Left renal cortex interstitium (tissue), 4 donors: Measurements from ENCODE around the gene UPK3B. TPM values are rescaled to one million over a fixed set of nuclear protein-coding genes. Genes with fewer than 3 reads are reported as not detected.
"Not testable (repeated sequence)": the region's sequence is repeated elsewhere in the genome, so short reads cannot be mapped to it uniquely, and the experiment has no call there.

Source experiments
- DNase-seq, 4 donors: peaks; one replicate each; pipeline ENCODE4 v3.0.0-alpha.2; 2013; ENCODE audit warnings: low read depth in 4 of 4, low spot score in 2 of 4, missing footprints in 1 of 4
- polyA plus RNA-seq, 4 donors: library from polyadenylated mRNA; unstranded; fragments of 120-200 nt; gene quantifications; one replicate each; pipeline ENCODE4 v1.2.1, GENCODE V29; 2013; ENCODE audit not compliant: insufficient read length in 4 of 4

The UPK3B gene
- 1 to 10 TPM; 2.2 to 4.2 (median 2.6) TPM for polyA plus RNA-seq

DNA sequence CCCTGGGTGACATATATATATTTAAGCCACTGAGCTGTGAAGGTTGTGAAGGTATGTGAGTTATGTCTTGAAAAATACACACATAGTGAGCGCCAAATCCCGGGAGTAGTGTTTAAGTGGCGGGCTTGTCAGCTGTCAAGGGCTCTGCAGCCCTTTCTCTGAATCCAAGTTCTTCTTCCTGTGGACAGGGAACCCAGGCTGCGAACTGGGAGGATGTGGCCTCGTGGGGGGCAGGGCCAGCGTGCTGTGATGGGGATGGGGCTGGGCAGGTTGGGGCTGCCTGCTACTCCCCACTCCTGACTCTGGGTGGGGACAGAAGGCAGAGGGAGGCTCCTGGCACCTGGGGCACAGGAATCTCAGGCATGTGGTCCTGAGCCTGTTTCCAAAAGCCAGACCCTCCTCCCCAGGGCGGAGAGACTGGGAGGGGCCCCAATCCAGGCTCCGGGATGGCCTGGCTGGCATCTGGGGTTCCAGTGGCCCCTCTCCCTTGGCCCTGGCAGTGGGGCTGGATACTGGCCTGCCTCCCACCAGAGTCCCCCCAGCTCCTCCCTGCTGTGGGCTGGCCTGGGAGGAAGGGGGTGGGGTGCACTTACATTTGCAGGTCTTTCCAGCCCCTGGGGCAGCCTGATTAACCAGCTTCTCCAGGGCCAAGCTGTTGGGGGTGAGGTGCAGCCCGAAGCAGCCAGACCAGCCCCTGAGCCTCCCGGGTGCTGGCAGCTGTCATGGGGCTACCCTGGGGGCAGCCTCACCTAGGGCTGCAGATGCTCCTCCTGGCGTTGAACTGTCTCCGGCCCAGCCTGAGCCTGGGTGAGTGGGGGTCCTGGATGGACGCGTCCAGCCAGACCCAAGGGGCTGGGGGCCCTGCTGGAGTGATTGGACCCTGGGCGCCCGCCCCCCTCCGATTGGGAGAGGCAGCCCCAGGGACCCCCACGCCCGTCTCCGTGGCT is at the start of gene UPK3B:
Gene UPK3B, plus strand, starts transcription at position 622 of the 947 bp plus-strand sequence. Its CDS starts 101 bp downstream, at position 723.
- DNase-seq, result no peak

DNA sequence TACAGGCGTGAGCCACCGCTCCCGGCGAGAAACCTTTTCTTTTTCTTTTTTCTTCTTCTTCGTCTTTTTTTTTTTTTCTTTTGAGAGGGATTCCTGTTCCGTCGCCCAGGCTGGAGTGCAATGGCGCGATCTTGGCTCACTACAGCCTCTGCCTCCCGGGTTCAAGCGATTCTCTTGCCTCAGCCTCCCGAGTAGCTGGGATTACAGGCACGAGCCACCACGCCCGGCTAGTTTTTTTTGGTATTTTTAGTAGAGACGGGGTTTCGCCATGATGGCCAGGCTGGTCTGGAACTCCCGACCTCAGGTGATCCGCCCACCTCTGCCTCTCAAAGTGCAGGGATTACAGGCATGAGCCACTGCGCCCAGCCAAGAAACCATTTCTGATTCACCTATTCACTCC is 49.6 kb upstream of the UPK3B start:
- DNase-seq, result not testable (repeated sequence)

DNA sequence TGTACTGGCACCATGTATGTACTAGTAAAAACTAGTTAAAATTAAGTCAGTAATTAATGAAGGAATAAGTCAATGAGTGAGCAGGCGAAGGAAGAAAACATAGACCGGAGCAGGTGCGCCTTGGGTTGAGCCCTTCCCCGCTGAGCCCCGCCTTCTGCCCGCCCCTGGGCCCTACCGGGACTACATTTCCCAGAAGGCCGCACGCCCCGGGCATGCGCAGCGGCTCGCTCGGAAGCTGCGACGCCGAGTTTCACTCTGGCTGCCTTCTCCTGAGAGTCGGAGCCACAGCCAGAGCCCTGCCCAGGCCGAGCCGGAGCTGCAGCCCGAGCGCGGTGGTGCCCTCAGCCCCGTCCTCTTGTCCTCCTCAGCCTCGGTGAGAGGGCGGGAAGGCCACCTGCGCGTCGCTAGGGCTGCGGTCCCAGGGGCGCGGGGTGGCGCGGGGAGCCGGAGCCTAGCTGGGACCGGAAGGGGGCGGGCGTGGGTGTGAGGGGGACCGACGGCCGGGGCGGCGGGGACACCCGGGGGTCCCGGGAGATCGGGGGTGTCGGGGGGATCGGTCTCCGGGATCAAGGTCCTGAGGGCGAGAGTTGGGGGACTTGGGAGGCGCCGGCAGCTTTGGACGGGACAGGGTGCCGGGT is 48.8 kb upstream of the UPK3B start, which contains the start of gene DTX2:
Gene DTX2, plus strand, starts transcription at position 246 of the 638 bp plus-strand sequence. CDS start 18,801 bp downstream, outside the sequence.
- not testable (repeated sequence) for DNase-seq

DNA sequence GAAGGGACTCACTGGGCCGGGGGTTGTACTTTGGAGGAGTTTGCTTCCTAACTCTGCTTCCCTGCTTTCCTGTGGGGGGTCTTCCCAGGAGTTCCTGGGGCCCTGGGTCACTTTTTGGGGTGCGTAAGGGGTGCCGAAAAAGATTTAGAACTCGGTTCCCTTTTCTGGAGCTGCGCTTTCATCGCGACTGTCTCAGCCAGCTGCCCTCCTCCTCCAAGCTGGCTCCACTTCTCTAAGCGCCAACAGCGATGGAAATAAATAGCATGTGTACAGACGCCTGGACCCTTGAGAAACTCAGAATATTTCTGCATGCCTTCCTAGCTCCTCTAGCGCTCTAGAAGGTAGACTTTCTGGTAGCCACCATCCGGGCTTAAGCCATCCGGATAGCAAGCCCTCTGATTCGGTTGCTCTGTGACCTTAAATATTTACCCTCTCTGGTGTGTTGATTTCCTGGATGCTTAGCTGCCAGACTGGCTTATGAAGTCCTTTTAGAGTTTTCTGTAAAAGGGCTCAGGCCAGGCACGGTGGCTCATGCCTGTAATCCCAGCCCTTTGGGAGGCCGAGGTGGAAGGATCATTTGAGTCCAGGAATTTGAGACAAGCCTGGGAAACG is 48.0 kb upstream of the UPK3B start:
- not testable (repeated sequence) for DNase-seq

DNA sequence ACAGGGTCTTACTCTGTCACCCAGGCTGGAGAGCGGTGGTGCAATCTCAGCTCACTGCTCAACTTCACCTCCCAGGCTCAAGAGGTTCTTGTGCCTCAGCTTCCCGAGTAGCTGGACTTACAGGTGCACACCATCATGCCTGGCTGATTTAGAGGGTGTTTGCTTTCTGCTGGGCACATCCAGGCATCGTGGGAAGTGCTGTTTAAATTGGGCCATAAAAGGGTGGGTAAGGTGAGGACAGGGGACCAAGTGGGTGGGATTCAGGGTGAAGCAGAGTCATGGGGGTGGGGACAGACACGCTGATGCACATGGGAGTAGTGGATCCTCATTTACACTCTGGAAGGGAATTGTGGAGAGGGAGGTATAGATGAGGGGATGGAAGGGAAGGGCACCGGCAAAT is 45.4 kb upstream of the UPK3B start:
- DNase-seq, result not testable (repeated sequence)

DNA sequence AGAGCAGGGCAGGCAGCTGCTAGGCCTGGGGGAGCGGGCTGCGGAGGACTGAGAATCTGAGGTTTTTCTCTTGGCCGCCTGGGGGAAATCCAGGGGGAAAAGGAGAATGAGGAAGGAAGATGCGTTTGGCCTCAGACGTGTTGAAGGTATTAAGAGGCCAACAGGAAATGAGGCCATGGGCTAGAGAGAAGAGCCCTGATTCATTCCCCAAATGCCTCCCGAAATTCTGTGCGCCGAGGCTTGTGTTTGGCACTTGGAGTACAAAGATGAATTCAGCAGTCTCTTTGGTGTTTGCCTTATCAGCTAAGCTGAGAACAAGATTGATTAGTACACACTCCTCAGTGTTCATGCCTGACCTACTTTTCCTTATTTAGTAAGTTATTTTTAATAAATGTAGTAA is 44.4 kb upstream of the UPK3B start:
- DNase-seq, result not testable (repeated sequence)

DNA sequence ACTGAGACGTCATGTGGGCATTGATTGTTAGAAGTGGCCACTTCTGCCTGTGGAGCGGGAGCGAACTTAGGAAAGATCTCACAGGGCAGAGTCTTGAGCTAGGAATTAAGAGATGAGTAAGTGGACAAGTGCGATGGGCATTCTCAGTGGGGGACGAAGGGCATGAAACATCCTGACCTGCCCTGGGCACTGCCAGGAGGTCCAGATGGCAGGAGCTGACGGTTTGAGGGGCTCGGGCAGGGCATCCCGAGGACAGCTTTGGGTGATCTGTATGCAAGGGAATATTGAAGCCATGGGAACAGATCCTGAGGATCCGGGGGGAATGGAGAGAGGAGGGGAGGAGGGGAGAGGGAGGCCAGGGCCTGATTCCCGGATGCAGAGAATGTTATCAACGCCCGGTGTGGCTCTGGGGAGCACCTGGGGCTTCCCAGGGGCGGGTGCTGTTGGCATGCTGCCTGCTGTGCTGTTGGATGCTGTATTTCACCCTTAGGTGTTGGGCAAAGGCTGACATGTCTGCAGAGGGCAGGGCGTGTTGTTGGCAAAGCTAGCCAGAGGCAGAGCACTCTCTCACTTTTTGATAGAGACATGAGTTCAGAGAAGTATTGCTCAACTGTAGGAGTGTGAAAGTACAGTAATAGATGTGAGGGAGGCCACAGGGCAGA is 42.5 kb upstream of the UPK3B start:
- DNase-seq, result not testable (repeated sequence)

DNA sequence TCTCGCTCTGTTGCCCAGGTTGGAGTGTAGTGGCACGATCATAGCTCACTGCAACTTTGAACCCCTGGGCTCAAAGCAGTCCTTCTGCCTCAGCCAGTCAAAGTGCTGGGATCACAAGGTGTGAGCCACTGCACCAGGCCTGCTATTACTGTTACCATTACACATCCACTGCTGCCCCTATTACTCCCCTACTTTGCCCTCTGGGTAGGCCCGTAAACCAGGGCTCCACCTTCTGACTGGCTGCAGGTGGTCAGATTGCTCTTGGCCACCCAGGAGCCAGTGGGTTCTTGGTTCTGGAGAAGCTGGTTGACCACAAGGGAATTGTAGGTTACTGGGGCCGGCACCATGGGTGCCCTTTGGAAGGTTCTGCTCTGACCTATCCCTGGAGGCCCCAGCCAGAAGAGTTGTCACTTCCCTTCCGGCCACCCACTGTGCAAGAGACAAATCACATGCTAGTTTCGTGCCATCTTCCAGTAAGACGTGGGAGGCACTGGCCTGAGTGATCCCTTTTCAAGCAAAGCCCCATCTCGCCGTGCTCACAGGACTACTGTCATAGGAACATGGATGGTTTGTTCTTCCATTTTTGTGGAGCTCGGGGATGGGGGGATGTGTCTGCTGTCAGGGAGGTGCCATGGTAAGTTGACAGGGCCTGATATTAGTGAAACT is 38.7 kb upstream of the UPK3B start:
- not testable (repeated sequence) for DNase-seq

DNA sequence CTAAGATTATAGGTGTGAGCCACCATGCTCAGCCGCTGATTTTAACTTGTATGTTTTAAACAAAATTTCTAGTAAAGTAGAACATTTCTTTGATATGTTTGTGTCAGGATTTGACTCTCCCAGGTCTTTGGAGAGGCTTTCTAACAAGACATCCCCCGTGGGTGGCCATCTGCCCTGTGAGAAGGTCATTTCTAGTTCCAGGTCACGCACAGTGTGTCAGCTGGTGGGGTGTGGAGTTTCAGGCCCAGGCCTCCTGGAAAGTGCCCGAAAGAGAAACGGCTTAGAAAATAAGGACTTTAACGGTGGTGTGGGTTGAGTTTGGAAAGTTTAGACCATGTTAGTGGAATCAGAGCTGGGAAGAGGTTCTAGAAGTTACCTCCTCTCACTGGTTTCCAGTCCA is 37.3 kb upstream of the UPK3B start:
- DNase-seq, result not testable (repeated sequence)

DNA sequence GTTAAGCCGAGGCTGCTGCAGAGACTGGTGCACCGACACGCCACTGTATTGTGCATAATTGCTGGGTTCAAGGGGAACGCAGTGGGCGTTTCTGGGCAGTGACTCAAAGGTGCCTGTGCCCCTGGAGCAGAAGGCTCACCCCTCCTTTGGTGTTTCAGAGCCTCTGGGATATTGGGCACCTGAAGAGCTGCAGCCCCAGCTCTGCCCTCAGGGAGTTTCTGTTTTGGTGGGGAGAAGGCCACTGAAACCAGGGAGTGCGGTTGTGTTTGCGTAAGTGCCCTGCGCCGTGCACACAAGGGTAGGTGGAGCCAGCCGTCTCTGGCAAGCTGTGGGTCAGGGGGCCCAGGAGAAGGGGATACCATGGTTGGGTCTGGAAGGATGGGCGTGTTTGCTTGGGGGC is 34.1 kb upstream of the UPK3B start:
- not testable (repeated sequence) for DNase-seq

DNA sequence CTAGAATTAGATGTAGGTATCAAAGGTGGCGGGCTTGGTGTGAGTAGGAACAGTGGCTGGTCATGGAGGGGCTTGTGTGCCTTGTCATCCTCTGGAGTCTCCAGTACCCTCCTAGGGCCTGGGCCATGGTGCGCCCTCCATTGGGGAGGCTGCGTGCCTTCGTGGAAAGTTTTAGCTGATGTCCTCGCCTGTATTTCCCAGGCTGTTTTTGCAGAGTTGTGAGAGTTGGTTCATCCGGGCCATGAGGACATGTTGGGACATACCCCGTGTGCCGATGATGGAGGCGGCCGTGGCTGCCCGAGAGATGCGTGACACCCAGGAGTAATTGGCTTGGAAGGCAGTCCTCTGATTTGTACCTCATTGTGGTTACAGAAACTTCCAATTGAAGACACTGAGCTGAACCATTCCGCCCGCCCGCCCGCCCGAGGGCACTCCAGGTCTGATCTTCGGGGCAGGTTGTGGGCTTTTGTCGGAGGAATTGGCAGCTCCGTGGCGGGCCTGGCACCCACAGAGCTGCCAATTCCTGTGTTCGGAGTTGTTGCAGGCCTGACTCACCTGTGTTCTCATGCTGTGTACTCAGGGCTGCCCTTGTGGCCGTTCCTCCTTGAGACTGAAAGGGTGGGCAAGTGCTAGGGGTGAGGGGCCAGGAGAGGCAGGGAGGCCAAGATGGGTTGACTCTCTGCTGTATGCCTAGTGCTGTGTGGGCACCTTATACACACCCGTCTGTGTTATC is 33.4 kb upstream of the UPK3B start:
- not testable (repeated sequence) for DNase-seq

DNA sequence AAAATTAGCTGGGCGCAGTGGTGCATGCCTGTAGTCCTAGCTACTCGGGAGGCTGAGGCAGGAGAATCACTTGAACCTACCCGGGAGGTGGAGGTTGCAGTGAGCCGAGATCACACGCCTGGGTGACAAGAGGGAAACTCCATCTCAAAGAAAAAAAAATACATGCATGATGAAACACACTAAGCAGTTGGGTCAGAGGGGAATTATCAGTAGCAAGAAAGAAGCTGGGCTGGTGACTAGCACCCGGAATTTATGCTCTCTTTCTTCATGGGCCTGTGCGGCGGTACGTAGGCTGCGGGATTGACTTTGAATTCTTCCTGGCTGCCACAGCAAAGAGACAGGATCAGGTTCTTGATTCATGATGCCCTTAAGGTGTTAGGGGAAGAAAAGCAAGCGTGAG is 30.7 kb upstream of the UPK3B start:
- not testable (repeated sequence) for DNase-seq

DNA sequence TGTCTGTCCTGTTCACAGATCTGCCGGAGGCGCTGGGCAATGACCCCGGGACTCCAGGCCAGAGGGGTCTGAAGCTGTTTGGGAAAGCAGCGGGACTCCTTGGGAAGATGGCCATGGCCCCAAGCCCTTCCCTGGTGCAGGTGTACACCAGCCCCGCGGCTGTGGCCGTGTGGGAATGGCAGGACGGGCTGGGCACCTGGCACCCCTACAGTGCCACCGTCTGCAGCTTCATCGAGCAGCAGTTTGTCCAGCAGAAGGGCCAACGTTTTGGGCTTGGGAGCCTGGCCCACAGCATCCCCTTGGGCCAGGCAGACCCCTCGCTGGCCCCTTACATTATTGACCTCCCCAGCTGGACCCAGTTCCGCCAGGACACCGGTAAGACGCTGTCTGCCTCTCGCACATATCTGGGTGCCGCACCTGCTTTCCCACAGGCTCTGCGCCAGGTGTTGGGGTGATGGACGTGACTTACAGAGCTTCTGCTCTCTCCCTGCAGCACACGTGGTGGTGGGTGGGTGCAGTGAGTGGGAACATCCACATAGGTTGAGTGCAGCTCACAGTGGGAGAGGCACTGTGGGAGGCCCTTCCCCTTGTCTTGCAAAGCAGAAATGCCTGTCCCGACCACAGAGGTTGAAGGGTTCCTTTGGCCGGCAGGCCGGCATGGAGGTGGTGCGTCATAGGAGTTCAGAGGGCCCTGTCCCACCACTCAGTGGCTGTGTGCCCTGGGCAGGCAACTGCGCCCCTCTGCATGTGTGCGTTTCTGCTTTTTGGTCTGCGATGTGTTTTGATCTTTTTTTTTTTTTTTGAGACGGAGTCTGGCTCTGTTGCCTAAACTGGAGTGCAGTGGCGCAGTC is 29.7 kb upstream of the UPK3B start:
- DNase-seq, result not testable (repeated sequence)

DNA sequence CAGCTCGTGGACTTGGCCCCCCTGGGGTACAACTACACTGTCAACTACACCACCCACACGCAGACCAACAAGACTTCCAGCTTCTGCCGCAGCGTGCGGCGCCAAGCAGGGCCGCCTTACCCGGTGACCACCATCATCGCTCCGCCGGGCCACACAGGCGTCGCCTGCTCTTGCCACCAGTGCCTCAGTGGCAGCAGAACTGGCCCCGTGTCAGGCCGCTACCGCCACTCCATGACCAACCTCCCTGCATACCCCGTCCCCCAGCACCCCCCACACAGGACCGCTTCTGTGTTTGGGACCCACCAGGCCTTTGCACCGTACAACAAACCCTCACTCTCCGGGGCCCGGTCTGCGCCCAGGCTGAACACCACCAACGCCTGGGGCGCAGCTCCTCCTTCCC is 27.7 kb upstream of the UPK3B start:
- DNase-seq, result not testable (repeated sequence)

DNA sequence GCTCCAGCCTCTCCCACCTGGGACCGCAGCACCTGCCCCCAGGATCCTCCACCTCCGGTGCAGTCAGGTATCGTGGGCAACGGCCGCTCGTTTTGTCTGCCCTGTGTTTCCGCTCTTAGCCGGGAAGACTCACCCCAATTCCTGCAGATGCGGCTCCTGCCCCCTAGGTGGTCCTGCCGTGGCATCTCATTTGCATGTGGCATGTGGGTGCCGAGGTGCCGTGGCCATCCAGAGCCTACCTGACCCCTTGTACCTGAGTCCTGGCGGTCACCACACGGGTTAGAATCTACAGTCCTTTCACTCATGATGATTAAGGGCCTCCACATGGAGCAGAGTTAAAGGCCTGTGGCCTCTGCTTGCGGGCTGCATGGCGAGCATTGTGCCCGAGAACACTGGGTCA is 27.3 kb upstream of the UPK3B start:
- DNase-seq, result not testable (repeated sequence)

DNA sequence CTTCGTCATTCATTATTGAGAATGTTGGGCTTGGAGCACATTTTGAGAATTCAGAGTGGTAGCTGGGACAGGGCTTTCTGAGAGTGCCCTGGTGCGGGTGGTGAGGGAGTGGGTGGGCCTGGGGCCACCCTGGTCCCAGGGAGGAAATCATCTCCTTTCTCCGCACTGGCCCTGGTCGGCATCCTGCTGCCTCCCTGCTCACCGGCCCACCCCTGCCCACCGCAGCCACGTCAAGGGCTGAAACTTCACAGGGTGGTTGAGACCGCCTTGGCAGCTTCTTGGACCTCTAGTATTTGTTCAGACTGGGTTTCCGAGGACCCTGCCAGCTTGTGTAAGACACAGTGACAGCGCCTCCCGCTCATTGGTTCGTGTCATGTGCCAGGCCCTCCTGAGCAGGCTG is 25.9 kb upstream of the UPK3B start:
- not testable (repeated sequence) for DNase-seq

DNA sequence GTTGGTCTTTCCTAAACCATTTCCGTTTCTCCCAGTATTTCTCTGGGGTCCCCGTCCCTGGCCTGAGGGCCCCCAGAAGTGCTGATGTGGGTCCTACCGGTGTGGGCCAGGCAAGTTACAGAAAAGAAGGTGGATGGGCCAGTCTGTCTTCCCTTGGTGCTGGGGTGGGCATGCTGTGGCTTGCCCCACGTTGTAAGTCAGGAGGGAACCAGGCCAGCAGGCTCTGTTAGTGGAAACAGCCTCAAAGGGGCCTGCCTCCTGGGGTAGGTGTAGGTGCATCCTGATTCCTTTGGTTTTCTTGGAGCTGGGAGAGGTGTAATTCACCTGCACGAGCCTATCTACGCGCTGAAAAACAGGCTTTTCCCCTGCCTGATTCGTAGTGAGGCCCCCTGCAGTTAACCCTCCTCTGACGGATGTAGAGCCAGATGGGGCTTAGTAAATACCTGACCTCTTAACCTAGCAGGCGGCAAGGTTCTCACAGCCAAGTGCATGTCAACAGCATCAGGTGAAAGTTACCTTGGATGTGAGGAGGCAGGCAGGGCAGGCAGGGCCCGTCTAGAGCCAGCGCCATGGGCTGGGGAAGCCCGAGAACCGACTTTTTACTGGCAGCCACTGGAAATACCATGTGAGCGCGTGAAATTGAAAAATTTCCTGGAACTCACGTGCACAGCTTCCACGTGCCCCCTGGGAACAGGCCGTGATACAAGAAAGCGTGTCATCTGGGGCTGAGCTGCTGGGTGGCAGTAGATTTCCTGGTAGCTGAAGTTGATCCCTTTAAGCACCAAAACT is 24.3 kb upstream of the UPK3B start:
- not testable (repeated sequence) for DNase-seq

DNA sequence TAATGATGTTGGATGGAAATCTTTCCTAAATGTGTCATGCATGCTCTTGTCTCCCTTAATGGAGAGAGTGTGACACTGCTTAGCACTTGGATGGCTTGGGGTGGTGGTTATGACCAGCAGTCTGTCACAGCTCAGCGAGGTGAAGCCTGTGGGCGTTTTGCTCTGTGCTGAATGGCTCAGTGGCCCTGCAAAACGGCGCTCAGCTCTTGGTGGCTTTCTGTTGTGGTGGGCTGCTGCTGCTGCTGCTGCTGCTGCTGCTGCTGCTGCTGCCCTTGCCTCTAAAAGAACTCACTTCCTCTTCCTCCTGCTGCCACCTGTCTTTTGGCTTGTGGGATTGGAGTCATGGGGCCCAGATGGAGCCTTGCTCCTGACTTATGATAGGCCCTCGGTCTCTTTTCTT is 23.7 kb upstream of the UPK3B start:
- DNase-seq, result not testable (repeated sequence)
